GM12878 (cell line): ENCODE measurements around the gene MYOM1. TPM values are rescaled to one million over a fixed set of nuclear protein-coding genes. Genes with fewer than 3 reads are reported as not detected.

Experiments used
- BACH1 ChIP-seq: fragments of 450-650 bp; IDR thresholded peaks from 2 replicates; pipeline ENCODE4 v1.6.1; 2017; ENCODE audit warnings: mild to moderate bottlenecking, borderline replicate concordance
- CBX3 ChIP-seq: fragments of 200-600 bp; sonication (generic); IDR thresholded peaks from 2 replicates; pipeline ENCODE4 v1.6.1; 2016; ENCODE audit warnings: low read depth, borderline replicate concordance
- CEBPB ChIP-seq, 2 experiments: fragments of 150-350 bp in 1 of 2; IDR thresholded peaks; 2 replicates each; pipeline ENCODE4 v1.6.1; 2012 to 2014; ENCODE audit warnings: low read depth in 2 of 2, low read length in 2 of 2, borderline replicate concordance in 1 of 2, inconsistent platforms in 1 of 2
- MEF2A ChIP-seq: IDR thresholded peaks from 2 replicates; pipeline ENCODE4 v1.6.1; 2011; ENCODE audit warnings: low read depth, mild to moderate bottlenecking, low read length, moderate library complexity; ENCODE audit not compliant: insufficient read depth
- NFXL1 ChIP-seq: fragments of 450-650 bp; IDR thresholded peaks from 2 replicates; pipeline ENCODE4 v1.6.1; 2017; ENCODE audit warnings: antibody characterized with exemption, mild to moderate bottlenecking, borderline replicate concordance
- PAX5 ChIP-seq: IDR thresholded peaks from 2 replicates; pipeline ENCODE4 v1.6.1; 2011; ENCODE audit warnings: low read depth, low read length, borderline replicate concordance
- POLR2A ChIP-seq: IDR thresholded peaks from 2 replicates; pipeline ENCODE4 v1.6.1; 2011; ENCODE audit warnings: low read depth, mild to moderate bottlenecking, low read length
- RB1 ChIP-seq: fragments of 450-650 bp; formaldehyde crosslinking; IDR thresholded peaks from 2 replicates; pipeline ENCODE4 v1.6.1; 2017; ENCODE audit warnings: mild to moderate bottlenecking, borderline replicate concordance
- SMAD1 ChIP-seq: fragments of 450-650 bp; IDR thresholded peaks from 2 replicates; pipeline ENCODE4 v1.6.1; 2018; ENCODE audit warnings: mild to moderate bottlenecking, low read depth; ENCODE audit not compliant: partially characterized antibody
- SUPT20H ChIP-seq: IDR thresholded peaks from 2 replicates; pipeline ENCODE4 v1.6.1; 2011; ENCODE audit warnings: low read depth, mild to moderate bottlenecking, low read length, moderate library complexity, borderline replicate concordance; ENCODE audit not compliant: control insufficient read depth
- ZBED1 ChIP-seq: IDR thresholded peaks from 2 replicates; pipeline ENCODE4 v1.6.1; 2016; ENCODE audit warnings: borderline replicate concordance
- ZBTB11 ChIP-seq: fragments of 450-650 bp; formaldehyde crosslinking; IDR thresholded peaks from 2 replicates; pipeline ENCODE4 v1.5.0; 2022; ENCODE audit warnings: mild to moderate bottlenecking, missing genetic modification characterization
- ZNF687 ChIP-seq: fragments of 450-650 bp; IDR thresholded peaks from 2 replicates; pipeline ENCODE4 v1.6.1; 2017; ENCODE audit warnings: mild to moderate bottlenecking, moderate library complexity
- ZSCAN29 ChIP-seq: fragments of 450-650 bp; IDR thresholded peaks from 2 replicates; pipeline ENCODE4 v1.6.1; 2017; ENCODE audit warnings: mild to moderate bottlenecking, moderate library complexity
- polyA plus RNA-seq, 11 experiments: library from polyadenylated mRNA; depleted of rRNA in 4 of 11; unstranded in 6 of 11; stranded (reverse) in 5 of 11; fragments of >200 nt; fragmentation: Nextera tagmentation in 4 of 11; fragmentation: Illumina TruSeq in 1 of 11; extraction: Ambion mirVana in 4 of 11; extraction: Trizol in 1 of 11; gene quantifications; 1 replicate in 1 of 11; 2 replicates in 10 of 11; pipeline versions ENCODE4 v1.2.1 to v1.2.3, GENCODE V29; 2011 to 2016; ENCODE audit warnings: inconsistent platforms in 2 of 11, missing spikeins in 2 of 11, low read depth in 1 of 11
- total RNA-seq, 4 experiments: library from RNA; depleted of rRNA in 3 of 4; stranded (reverse); fragments of >200 nt in 3 of 4; fragmentation: Illumina TruSeq in 1 of 4; extraction: Trizol in 1 of 4; gene quantifications; 2 replicates each; pipeline versions ENCODE4 v1.2.1 to v1.2.3, GENCODE V29; 2013 to 2021
- TF ChIP-seq, protein P1 (sequence below): fragments of 450-650 bp; IDR thresholded peaks from 2 replicates; pipeline ENCODE4 v1.6.1; 2016; ENCODE audit warnings: mild to moderate bottlenecking, moderate library complexity, borderline replicate concordance
- TF ChIP-seq, protein P2 (sequence below): fragments of 450-650 bp; IDR thresholded peaks from 2 replicates; pipeline ENCODE4 v1.6.1; 2016; ENCODE audit warnings: mild to moderate bottlenecking

Gene MYOM1
- total and polyA plus RNA-seq, 10 of the 15 experiments (the other 5 are each of a cell fraction or from before 2014, with no cell fraction given) = 0.06 to 1.0 (median 0.57) TPM

DNA sequence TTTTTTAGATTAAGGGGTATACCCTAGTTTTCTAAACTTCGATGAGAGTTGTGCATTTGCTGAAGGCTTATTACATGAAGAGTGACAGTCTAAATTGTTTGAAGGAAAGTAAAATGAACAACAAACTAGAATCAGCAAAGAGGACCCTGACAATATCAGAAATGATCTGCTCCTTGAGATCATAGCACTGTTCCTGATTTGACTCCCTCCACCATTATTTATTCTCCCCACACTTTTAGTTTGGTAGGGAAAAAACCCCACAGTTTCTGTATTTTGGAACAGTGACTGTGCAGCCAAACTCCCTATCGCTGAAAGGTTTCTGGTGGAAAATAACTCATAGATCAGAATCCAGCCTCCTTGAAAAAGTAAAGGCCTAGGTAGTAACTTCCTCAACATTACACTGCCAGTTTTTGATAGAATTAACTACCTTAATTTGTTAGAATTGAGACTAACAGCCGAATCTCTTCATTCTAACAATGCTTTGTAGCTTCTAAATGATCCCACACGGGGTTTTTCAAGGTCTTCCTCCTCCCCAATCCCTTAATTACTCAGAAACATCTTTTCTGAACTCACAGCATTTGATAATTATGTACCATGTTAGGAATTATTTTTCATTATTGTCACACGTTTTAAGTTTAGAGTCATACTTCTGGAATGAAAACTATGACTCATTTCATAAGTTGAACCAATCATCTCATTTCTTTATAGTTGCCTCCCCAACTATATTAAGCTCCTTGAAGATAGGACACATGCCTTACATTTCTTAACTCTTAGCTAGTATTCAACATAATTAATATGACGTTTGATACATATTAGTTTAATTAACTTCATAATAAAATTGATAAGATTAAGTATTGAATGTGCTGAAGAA lies 30.7 kb upstream of the MYOM1 start (continued):
- no peak for TF ChIP-seq BACH1
- no peak for TF ChIP-seq NFXL1
- TF ChIP-seq CBX3 = no peak
- TF ChIP-seq PAX5 = no peak
- TF ChIP-seq CEBPB (IDR thresholded peaks at IDR 0.05; ENCODE audit: borderline replicate concordance in 1 of 2, low read depth in 2 of 2, low read length in 2 of 2) = no peak
- TF ChIP-seq, protein P1, sequence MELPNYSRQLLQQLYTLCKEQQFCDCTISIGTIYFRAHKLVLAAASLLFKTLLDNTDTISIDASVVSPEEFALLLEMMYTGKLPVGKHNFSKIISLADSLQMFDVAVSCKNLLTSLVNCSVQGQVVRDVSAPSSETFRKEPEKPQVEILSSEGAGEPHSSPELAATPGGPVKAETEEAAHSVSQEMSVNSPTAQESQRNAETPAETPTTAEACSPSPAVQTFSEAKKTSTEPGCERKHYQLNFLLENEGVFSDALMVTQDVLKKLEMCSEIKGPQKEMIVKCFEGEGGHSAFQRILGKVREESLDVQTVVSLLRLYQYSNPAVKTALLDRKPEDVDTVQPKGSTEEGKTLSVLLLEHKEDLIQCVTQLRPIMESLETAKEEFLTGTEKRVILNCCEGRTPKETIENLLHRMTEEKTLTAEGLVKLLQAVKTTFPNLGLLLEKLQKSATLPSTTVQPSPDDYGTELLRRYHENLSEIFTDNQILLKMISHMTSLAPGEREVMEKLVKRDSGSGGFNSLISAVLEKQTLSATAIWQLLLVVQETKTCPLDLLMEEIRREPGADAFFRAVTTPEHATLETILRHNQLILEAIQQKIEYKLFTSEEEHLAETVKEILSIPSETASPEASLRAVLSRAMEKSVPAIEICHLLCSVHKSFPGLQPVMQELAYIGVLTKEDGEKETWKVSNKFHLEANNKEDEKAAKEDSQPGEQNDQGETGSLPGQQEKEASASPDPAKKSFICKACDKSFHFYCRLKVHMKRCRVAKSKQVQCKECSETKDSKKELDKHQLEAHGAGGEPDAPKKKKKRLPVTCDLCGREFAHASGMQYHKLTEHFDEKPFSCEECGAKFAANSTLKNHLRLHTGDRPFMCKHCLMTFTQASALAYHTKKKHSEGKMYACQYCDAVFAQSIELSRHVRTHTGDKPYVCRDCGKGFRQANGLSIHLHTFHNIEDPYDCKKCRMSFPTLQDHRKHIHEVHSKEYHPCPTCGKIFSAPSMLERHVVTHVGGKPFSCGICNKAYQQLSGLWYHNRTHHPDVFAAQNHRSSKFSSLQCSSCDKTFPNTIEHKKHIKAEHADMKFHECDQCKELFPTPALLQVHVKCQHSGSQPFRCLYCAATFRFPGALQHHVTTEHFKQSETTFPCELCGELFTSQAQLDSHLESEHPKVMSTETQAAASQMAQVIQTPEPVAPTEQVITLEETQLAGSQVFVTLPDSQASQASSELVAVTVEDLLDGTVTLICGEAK = no peak
- TF ChIP-seq RB1 = no peak
- TF ChIP-seq SUPT20H = no peak
- TF ChIP-seq ZSCAN29 = no peak
- no peak for TF ChIP-seq ZBED1
- TF ChIP-seq POLR2A = 0 out of 2 replicates have a peak, but pooled peaks have one; percentile 25
- TF ChIP-seq ZBTB11 (CRISPR knock-in tag) = no peak
- TF ChIP-seq ZNF687 = 0 out of 2 replicates have a peak, but pooled peaks have one; percentile 24
- TF ChIP-seq, protein P2, sequence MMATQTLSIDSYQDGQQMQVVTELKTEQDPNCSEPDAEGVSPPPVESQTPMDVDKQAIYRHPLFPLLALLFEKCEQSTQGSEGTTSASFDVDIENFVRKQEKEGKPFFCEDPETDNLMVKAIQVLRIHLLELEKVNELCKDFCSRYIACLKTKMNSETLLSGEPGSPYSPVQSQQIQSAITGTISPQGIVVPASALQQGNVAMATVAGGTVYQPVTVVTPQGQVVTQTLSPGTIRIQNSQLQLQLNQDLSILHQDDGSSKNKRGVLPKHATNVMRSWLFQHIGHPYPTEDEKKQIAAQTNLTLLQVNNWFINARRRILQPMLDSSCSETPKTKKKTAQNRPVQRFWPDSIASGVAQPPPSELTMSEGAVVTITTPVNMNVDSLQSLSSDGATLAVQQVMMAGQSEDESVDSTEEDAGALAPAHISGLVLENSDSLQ = 0 out of 2 replicates have a peak, but pooled peaks have one; percentile 11
- TF ChIP-seq MEF2A = 0 out of 2 replicates have a peak, but pooled peaks have one; percentile 5
- peak; percentile 33 for TF ChIP-seq SMAD1
